SKM-1 treated with dmso at 0.1 percent for 144 hours (cell line): Measurements from ENCODE around the gene AKNA.

ENCODE experiments used
- DNase-seq: peaks from one replicate; lab custom pipeline; 2025; ENCODE audit not compliant: unreplicated experiment; lab: John Stamatoyannopoulos, UW

The AKNA gene, protein sequence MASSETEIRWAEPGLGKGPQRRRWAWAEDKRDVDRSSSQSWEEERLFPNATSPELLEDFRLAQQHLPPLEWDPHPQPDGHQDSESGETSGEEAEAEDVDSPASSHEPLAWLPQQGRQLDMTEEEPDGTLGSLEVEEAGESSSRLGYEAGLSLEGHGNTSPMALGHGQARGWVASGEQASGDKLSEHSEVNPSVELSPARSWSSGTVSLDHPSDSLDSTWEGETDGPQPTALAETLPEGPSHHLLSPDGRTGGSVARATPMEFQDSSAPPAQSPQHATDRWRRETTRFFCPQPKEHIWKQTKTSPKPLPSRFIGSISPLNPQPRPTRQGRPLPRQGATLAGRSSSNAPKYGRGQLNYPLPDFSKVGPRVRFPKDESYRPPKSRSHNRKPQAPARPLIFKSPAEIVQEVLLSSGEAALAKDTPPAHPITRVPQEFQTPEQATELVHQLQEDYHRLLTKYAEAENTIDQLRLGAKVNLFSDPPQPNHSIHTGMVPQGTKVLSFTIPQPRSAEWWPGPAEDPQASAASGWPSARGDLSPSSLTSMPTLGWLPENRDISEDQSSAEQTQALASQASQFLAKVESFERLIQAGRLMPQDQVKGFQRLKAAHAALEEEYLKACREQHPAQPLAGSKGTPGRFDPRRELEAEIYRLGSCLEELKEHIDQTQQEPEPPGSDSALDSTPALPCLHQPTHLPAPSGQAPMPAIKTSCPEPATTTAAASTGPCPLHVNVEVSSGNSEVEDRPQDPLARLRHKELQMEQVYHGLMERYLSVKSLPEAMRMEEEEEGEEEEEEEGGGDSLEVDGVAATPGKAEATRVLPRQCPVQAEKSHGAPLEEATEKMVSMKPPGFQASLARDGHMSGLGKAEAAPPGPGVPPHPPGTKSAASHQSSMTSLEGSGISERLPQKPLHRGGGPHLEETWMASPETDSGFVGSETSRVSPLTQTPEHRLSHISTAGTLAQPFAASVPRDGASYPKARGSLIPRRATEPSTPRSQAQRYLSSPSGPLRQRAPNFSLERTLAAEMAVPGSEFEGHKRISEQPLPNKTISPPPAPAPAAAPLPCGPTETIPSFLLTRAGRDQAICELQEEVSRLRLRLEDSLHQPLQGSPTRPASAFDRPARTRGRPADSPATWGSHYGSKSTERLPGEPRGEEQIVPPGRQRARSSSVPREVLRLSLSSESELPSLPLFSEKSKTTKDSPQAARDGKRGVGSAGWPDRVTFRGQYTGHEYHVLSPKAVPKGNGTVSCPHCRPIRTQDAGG (N-terminal part only)

DNA sequence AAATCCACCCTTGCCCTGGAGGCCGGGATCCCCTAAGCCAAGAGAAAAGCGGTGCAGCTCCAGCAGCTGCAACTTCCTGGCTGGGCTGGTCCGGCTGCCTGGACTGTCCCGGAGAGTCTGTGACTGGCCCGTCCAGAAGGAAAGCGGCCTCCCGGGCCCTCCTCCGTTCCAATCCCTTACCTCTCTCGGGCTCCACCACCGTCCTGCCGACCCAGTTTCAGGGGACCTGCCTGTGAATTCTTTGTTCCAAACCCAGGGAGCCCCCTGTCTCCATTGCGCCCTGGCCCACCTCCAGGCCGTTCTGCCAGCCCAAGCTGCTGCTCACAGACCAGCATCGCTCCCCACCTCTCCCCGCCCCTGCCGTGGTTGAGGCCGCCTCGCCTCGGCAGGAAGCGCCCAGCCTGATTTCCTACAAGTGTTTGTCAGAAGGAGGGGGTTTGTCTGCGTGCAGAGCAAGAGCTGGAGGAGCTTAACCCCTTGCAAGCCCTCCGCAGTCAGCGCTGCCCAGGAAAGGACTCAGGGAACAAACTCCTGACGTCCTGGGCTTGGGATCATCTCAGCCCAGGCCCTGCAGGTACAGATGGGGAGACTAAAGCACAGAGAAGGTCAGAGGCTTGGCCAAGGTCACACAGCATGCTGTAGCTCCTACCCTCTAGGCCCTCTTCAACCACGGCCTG is at the start of gene AKNA:
AKNA (minus strand) TSS at position 303 of the 677 bp plus-strand sequence. CDS start 6,649 bp downstream, outside the sequence.
- DNase-seq, result no peak

DNA sequence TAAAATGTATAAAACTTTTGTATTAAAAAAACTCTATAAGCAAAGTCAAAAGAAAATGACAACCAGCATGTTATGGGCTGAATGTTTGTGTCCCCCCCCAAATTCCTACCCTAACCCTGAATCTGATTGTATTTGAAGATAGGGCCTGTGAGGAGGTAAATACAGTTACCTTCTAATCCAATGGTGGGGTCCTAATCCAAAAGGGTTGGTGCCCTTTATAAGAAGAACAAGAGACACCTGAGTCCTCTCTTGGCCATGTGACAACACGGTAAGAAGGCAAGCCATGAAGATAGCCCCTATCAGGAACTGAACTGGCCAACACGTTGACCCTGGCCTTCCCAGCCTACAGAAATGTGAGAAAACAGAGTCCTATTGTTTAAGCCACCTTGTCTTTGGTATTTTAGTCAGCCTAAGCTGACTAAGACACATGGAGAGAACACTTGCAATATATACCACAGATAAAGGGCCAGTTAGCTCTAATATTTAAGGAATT is 49.7 kb upstream of the AKNA start:
- DNase-seq, result no peak

DNA sequence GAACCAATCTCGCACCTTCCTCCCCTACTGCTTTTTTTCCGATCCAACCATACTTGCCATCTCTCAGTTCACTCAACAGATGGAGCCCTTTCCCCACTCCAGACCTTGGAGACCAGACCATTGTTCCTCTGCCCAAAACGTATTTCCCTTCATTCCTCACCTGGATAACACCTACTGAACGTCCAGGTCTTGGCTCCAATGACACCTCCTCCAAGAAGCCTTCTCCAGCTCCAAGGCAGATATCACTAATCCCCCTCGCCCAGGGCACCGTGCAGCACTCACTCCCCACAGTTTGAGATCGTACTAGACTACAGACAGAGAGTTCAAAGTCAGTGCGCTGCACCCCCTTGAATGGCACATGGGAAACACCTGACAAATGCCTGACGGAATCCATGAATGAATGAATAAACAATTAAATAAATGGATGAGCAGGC is 47.1 kb upstream of the AKNA start:
- DNase-seq, result no peak

DNA sequence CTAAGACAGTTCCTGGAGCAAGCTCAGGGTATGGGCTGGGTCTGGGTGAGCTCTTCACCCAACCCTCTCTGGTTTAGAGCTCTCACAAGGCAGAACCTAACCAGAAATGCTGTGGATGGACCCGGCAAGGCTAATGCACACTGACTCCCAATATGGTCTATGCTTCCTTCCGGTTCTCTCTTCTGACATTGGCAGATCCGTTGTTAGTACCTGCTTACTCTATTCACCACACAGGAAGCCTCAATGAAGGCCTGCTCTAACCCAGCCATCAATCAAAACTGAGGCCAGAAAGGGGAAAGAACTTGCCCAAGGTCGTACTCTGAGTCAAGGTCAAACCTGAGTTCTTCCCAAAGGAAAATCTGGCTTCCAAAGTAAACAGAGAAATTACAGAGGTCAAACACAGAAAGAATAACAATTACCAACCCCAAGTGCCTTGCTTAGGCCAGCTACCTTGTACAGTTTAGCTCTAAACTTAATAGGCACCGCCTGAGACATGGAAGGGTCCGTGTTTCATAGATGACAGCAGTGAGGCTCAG is 46.0 kb upstream of the AKNA start:
- no peak for DNase-seq

DNA sequence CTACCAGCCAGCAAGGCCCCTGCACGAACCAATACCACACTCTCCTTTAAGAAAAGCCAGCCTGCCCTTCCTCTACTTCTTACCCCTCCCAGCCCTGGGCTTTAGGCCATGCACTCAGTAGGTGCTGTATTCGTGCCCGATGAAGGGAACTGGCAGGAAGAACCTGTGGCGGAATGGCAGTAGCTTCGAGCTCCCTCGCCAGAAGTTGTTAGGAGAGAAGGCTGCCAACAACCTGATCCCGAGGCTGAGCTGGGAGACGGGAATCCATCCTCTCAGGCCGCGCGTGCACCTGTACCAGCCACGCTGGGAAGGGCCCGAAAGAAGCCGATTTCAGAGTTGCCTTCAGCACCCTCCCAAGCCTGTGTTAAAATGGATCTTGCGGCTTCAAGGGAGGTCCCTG is 45.3 kb upstream of the AKNA start:
- DNase-seq, result no peak

DNA sequence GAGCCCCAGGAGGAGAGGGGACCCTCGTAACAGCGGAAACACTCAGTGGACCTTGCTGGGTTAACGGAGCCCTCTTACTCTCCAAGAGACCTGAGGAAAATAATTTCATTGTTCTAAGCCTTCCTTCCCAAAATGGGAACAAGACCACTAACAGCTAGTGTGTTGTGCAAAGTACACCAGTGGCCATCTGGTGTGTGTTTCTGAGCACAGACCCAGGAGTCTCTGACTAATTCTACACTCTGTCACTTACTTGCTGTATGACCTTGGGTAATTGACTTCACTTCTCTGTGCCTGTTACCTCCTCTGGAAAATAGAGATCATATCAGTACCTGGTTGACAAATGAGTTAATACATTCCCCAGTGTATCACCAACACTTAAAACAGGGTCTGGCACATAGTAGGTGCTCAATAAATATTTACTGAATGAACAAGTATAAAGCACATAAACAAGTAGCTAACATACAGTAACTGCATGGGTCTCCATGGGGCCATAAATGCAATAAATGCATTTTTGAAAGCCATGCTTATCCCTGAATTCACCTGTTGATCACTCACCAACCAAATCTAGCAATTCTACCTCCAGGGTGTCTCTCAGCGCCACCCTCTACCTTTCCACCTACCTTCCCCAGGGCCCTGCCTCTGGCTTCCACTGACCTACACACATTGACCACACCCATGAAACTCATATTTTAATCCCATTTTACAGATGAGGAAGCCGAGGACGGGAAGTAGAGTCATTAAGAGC is 44.7 kb upstream of the AKNA start:
- no peak for DNase-seq

DNA sequence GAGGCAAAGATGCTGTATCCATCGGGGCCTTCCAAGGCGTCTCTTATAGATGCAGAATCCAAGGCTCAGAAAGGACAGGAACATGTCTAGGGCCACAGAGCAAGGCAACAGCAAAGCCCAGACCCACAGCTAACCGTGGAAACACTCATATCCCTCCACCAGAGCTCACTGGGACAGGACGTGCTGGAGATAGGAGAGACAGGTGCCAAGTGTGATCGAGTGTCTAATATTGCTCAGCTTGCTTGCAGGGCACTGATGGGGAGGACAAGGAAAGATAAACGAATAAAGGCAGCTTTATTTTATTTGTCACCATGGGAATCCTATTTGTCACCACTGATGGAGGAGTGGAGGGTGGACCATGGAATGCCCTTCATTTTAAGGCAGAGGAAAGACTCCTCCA is 44.0 kb upstream of the AKNA start:
- DNase-seq, result no peak

DNA sequence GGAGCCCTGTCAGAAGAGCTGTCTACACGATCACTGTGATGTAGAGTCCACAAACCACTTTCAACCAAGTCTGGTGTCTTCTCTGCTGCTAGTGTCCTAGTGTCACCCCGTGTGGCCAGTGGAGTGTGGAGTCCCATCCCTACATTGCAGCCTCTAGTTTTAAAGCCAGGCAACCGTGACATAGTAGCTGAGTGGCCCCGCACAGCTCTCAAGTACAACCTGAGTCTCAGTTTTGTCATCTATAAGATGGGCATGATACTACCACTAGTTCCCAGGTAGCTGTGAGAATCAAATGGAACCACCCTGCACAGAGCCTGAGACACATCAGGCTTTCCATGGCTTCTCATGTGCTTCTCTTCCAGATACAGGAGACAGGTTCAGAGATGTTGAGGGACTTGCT is 43.2 kb upstream of the AKNA start:
- DNase-seq, result no peak

DNA sequence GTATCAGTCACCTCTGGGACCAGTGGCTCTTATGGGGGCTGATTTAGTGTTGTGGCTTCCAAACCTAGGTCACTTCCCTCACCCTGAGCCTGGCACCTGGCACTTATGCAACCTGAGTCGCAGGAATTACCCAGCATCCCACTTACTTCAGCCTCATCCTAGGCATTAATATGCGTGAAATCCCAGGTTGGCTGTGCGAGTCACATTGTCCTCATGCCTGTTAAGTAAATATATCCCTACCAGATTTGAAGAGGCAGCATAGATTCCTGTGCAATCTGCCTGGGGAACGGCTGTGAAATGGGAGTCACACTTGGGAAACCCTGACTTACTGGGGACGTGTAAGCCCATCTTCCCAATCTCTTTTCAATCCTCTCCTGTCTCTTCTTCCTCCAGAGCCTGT is 42.7 kb upstream of the AKNA start:
- no peak for DNase-seq

DNA sequence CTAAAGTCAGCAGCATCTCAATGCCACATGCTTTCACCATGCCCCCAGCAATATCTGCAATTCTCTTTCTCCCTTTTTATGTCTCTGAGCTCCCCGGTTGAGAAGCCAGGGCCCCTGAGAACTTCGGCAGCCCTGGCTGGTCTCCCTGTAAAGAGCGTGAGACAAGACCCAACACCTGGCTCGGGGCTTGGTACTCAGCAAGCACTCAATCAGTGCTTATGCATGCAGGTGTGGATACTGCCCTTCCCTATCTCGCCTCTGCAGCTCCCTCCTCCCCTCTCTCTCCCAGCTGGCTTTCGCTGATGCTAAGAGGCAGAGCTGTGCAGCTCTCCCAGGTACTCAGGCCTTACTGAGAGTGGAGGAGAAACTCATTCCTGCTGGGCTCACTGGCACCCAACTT is 41.7 kb upstream of the AKNA start:
- DNase-seq, result no peak

DNA sequence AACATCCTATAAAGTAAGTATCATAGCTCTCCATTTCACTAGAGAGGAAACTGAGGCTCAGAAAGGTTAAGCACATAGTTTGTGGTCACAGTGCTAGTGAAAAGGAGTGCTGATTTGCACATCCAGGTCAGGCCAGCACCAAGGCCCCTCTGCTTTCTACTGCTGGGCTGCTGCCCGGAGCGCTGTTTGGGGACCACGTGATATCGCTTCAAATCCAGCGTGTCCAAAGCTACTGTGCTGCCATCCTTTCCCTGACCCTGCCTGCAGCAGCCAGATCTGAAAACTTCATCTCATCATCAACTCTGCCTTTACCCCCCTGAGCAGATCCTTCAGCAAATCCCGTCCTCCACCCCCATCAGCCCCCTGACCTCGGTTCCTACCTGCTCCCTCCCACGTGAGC is 40.7 kb upstream of the AKNA start:
- no peak for DNase-seq

DNA sequence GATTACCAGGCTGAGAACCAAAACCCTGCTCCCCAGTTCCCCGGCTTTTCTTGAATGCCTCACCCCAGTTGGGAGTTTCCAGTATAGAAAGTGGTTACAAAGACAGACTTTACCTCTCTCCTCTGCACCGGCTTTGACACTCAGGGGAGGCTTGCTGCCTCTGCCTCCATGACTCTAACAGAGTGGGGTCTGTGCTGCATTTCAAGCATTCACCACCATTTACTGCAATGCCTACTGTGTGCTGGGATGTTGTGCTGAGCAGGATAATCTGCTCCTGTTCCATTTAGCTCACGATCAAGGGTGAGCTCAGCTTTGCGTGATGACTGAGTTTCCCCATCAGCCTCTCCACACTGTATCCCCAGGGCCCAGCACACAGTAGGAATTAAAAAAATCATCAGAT is 39.9 kb upstream of the AKNA start:
- DNase-seq, result no peak

DNA sequence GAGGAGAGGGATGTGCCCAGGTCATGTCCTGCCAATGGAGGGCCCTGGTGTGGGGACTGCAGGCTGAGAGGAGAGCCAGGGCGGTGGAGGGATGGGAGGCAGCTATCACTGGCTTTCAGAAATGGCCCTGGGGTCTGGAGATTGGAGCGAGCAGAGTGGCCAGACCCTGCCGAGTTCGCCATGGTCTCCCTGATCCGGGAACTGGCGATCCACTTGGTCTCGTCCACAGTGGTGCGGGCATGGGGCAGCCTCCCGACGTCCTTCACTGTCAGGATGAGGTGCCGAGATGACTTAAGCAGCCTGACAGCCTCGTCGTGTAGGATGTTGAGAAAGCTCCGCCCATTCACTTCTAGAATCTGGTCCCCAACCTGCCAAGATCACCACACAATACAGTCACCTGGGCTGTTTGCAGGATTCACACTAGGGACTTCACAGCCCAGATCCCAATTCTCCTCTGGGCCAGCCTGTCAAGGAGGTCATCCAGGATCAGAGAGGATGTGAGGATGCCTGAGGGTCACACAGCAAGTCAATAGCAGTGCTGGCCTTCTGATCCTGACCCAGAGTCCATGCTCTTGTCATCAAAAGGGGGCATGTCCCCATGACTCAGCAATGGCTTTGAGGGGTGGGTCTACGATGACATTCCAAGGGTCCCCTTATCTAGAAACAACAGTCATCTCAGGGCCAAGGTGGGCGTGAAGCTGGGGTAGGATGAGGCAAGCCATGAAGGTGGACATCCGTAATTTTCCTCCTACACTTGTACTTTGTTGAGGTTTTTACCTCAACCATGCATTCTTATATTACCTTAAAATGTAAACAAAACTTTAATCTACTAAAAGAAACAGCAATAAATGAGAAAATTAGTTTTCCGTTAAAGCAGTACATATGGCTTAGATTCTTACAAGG is 38.5 kb upstream of the AKNA start:
- DNase-seq, result no peak

DNA sequence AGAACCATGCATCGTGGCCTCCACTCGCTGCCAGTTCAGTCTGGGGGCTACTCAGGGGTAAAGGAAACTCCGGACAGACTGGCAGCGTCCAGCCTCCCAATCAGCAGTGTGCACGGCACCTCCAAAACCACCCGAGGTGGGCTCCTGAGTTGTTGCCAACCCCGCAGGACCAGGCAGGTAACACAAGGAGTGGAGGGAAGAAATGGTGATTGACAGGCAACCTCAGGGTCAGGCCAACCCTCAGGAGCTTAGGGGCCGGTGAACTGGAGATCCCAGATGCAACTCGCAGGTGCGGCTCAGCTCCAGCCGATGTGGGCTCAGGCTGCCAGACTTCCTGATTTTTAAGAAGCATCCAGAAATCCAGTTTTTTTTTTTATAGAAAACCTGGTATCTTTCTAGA is 37.3 kb upstream of the AKNA start:
- no peak for DNase-seq

DNA sequence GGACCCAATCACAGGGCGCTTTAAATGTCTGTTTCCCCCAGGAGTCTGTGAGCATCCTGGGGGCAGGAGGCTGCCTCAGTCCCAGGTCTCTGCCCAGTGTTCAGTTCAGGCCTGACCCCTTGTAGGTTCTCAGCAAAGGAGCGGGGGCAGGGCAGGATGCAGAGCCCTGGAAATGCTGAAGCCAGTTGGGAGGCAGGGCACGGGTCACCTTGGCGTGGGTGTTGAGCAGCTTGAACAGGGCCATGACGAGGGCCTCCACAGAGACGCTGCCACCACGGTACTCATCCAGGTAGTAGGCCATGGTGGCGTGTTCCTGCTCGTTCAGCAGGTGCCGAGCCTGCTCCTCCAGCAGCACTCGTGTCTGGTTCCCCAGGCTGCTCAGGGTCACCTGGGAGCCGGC is 36.3 kb upstream of the AKNA start:
- DNase-seq, result no peak

DNA sequence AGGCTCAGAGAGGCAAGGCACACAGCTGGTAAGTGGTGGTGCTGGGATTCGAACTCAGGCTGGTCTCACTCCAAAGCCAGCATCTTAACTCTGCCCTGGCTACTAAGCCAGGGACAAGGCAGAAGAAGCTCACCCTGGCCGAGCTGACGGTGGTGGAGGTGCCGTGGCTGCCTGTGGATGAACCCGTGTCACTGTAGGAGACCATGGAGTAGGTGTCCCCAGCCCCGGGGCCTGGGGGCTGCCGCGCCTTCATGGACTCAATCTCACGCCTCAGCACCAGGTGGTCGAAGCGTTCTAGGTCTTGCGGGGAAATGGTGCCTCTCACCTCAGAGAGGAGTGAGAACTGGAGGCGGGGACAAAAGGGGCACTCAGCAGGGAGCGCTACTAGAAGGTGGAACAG is 35.4 kb upstream of the AKNA start:
- no peak for DNase-seq

DNA sequence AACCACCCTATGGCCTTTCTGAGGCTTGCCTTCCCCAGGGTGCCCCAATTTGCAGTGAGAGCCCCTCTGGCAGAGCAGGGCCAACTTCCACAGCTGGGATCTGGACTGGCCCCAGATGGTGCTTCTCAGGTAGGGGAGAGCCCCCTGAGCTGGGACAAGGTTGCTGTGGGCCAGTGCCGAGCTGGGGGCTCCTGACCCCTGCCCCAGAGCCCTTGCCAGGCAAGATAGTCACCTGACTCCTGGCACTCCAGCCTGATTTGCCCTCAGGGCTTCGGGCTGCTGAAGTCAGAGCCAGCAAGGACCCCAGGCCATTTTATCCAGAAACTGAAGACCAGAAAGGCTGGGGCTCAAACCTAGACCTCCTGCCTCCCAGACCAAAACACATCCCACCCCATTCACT is 33.4 kb upstream of the AKNA start:
- DNase-seq, result no peak

DNA sequence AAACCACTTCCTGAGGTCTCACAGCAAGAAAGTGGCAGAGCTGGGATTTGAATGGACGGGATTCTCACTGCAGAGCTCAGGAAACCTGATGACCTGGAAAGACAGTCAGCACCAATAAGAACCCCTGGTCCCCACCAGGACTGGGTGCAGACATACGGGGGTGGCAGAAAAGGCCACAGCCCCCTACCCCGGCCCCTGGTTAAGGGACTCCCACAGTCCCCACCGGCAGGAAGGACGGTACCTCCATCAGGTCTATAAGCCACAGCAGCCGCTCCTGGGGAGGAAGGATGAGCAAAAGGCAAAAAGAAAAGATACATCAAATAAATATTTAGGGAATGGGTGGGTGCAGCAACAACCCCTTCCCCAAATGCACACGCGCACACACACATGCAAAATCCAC is 32.0 kb upstream of the AKNA start:
- no peak for DNase-seq

DNA sequence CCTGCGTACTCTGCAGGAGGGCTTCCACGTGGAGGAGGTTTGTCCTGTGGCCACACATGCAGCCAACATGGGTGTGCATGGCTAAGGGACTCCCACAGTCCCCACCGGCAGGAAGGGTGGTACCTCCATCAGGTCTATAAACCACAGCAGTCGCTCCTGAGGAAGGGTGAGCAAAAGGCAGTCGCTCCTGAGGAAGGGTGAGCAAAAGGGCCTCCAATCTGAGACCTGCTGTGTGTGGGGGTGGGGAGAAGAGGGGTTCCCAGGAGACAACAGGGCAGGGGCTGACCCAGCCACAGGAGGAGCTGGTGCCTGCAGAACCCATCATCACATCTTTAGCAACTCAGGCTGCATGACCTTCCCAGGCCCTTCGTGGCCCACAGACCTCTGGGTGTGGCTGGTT is 30.3 kb upstream of the AKNA start:
- no peak for DNase-seq
